CD4-positive, alpha-beta T cell (primary cell): Measurements from ENCODE around the gene DENND2A. TPM values are rescaled to one million over a fixed set of nuclear protein-coding genes. Genes with fewer than 3 reads are reported as not detected.

Experiments
- ATAC-seq: fragments of 200-7000 bp; cut with Tn5 transposase; one replicate; pipeline ENCODE4 v1.10.0; 2022; ENCODE audit warnings: mild to moderate bottlenecking; ENCODE audit not compliant: poor library complexity
- CTCF ChIA-PET: fragments of 350-600 bp; sonication (Branson Sonifier 250); formaldehyde crosslinking; loops from one replicate; lab custom pipeline; 2021; ENCODE audit warnings: antibody characterized with exemption, inconsistent platforms; lab: Charles Lee
- POLR2A ChIA-PET: fragments of 350-600 bp; sonication (Branson Sonifier 250); formaldehyde crosslinking; loops from one replicate; lab custom pipeline; 2021; ENCODE audit warnings: antibody characterized with exemption, inconsistent platforms; lab: Charles Lee
- DNase-seq, 14 experiments: peaks; one replicate each; pipeline ENCODE4 v3.0.0-alpha.2; 2013 to 2020; ENCODE audit warnings: mixed read lengths in 2 of 14
- H3K27ac ChIP-seq, 2 donors: one replicate each; pipeline versions ENCODE4 v1.5.1 to v1.7.0; 2013; ENCODE audit warnings: low read length in 2 of 2, low read depth in 1 of 2, mild to moderate bottlenecking in 1 of 2
- H3K27me3 ChIP-seq, 2 experiments: 1 replicate in 1 of 2; 2 replicates in 1 of 2; pipeline versions ENCODE4 v1.6.1 to v1.7.0; 2013; ENCODE audit warnings: low read length in 2 of 2, control low read depth in 1 of 2, mild to moderate bottlenecking in 1 of 2, moderate library complexity in 1 of 2; ENCODE audit not compliant: insufficient read depth in 2 of 2, control insufficient read depth in 1 of 2
- H3K36me3 ChIP-seq: one replicate; pipeline ENCODE4 v1.6.1; 2013; ENCODE audit warnings: low read length, control low read depth; ENCODE audit not compliant: insufficient read depth
- H3K4me1 ChIP-seq: one replicate; pipeline ENCODE4 v1.6.1; 2013; ENCODE audit warnings: low read length, control low read depth; ENCODE audit not compliant: insufficient read depth
- H3K4me3 ChIP-seq: one replicate; pipeline ENCODE4 v1.5.1; 2013; ENCODE audit warnings: mild to moderate bottlenecking, low read length, moderate library complexity
- H3K9me3 ChIP-seq, 2 experiments: 1 replicate in 1 of 2; 2 replicates in 1 of 2; pipeline versions ENCODE4 v1.6.1 to v1.7.0; 2013; ENCODE audit warnings: low read length in 2 of 2, mild to moderate bottlenecking in 2 of 2, control low read depth in 1 of 2, moderate library complexity in 1 of 2; ENCODE audit not compliant: control insufficient read depth in 1 of 2, insufficient read depth in 1 of 2
- H3K27ac Mint-ChIP-seq: one replicate; pipeline ENCODE4 v1.8.0; 2020; ENCODE audit warnings: mixed read lengths
- H3K27me3 Mint-ChIP-seq: one replicate; pipeline ENCODE4 v1.8.0; 2021; ENCODE audit warnings: mixed read lengths
- H3K36me3 Mint-ChIP-seq: one replicate; pipeline ENCODE4 v1.8.0; 2021; ENCODE audit warnings: low read depth, mixed read lengths
- H3K4me1 Mint-ChIP-seq: one replicate; pipeline ENCODE4 v1.8.0; 2021; ENCODE audit warnings: low read depth, mixed read lengths
- H3K4me3 Mint-ChIP-seq: one replicate; pipeline ENCODE4 v1.8.0; 2020; ENCODE audit warnings: mild to moderate bottlenecking, mixed read lengths
- H3K9me3 Mint-ChIP-seq: one replicate; pipeline ENCODE4 v1.8.0; 2020; ENCODE audit warnings: mixed read lengths
- CTCF ChIP-seq: fragments of 200-600 bp; IDR thresholded peaks from one replicate; pipeline ENCODE4 v1.8.0; 2022; ENCODE audit warnings: antibody characterized with exemption, mild to moderate bottlenecking
- intact Hi-C, 2 experiments: fragments of 100-400 bp; cut with DNase I in 1 of 2; cut with micrococcal nuclease in 1 of 2; formaldehyde crosslinking; loops; one replicate each; pipeline versions ENCODE4 v1.15.1 to v1.9.0; 2023 to 2025; cut with DNase I, micrococcal nuclease
- total RNA-seq, 174 experiments: library from RNA in 2 of 174; stranded (reverse) in 2 of 174; gene quantifications; one replicate each; pipeline ENCODE4 v1.2.3 and lab custom pipeline; 2021 to 2026

DENND2A gene
- total RNA-seq, 2 experiments from 2014 or later = not detected

- Mint-ChIP-seq H3K36me3 (no peaks in the 10 kb centered on the region), H3K4me1 (no peaks in the 10 kb centered on the region), H3K27ac (no peak overlapping the region), H3K27me3 (peaks cover 21% of the 10 kb centered on the region), H3K4me3 (no peak overlapping the region), H3K9me3 (no peaks in the 10 kb centered on the region)
- no peaks in the 10 kb centered on the region for H3K4me1 ChIP-seq
- H3K4me3 ChIP-seq = no peak overlapping the region
- no peaks in the 10 kb centered on the region for H3K9me3 ChIP-seq
- ChIA-PET CTCF (interaction anchor here (0.7 kb wide), 1 partner anchor 54 kb away, joined by 3 read pairs; no protein-coding TSS in a partner anchor), POLR2A (no interaction called here)
- no peak overlapping the region for H3K27ac ChIP-seq
- H3K27me3 ChIP-seq = no peaks in the 10 kb centered on the region
- ATAC-seq (no peak), DNase-seq (no peak)
- intact Hi-C loops = no loop called here
- no peak for TF ChIP-seq CTCF
- no peaks in the 10 kb centered on the region for H3K36me3 ChIP-seq
These were observed 98.4 kb downstream of the DENND2A start for GRCh38 chr7:140542228-140542603.

- POLR2A ChIA-PET = no interaction called here
- no peaks in the 10 kb centered on the region for H3K4me1 ChIP-seq
- no peak overlapping the region for H3K4me3 ChIP-seq
- peaks cover 21% of the 10 kb centered on the region for H3K27me3 Mint-ChIP-seq
- H3K4me3 Mint-ChIP-seq = no peak overlapping the region
- H3K36me3 ChIP-seq = no peaks in the 10 kb centered on the region
- TF ChIP-seq CTCF = no peak
- H3K36me3 Mint-ChIP-seq = no peaks in the 10 kb centered on the region
- intact Hi-C loops = no loop called here
- no peak overlapping the region for H3K27ac Mint-ChIP-seq
- ATAC-seq (no peak), DNase-seq (no peak)
- no peaks in the 10 kb centered on the region for H3K9me3 Mint-ChIP-seq
- no peaks in the 10 kb centered on the region for H3K9me3 ChIP-seq
- no peaks in the 10 kb centered on the region for H3K27me3 ChIP-seq
- no peaks in the 10 kb centered on the region for H3K4me1 Mint-ChIP-seq
- CTCF ChIA-PET = interaction anchor here (0.7 kb wide), 1 partner anchor 55 kb away, joined by 3 read pairs; no protein-coding TSS in a partner anchor
- H3K27ac ChIP-seq = no peak overlapping the region
These were observed 98.9 kb downstream of the DENND2A start for GRCh38 chr7:140541513-140542227.

DNA sequence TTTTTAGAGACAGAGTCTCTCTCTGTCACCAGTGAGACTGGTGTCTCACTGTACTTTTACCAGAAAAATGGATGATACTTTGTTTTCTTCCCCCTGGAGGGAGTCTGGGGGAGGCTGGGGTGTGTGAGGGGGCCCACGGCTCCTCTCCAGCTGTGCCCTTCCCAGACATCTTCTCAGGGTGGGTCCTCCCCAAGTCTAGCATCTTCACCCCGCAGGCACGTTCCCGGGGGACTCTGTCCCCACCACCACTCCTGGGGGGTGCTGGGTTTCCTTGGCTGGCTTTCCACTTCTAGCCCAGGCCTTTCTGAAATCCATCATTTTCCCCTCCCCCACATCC lies 99.5 kb downstream of the DENND2A start:
- no peaks in the 10 kb centered on the region for H3K9me3 Mint-ChIP-seq
- POLR2A ChIA-PET = no interaction called here
- intact Hi-C loops = no loop called here
- Histone ChIP-seq H3K4me1 (no peaks in the 10 kb centered on the region), H3K27ac (no peak overlapping the region), H3K36me3 (no peaks in the 10 kb centered on the region), H3K4me3 (no peak overlapping the region), H3K27me3 (no peaks in the 10 kb centered on the region), H3K9me3 (no peaks in the 10 kb centered on the region)
- no peak for ATAC-seq
- H3K4me3 Mint-ChIP-seq = no peak overlapping the region
- CTCF ChIA-PET = no interaction called here
- H3K36me3 Mint-ChIP-seq = no peaks in the 10 kb centered on the region
- H3K4me1 Mint-ChIP-seq = no peaks in the 10 kb centered on the region
- TF ChIP-seq CTCF = no peak
- H3K27me3 Mint-ChIP-seq = peaks cover 21% of the 10 kb centered on the region
- no peak overlapping the region for H3K27ac Mint-ChIP-seq
- DNase-seq = no peak
